Activated CD8-positive, alpha-beta memory T cell treated with anti-CD3 and anti-CD28 coated beads, Interleukin-2, amount 10 ng/mL, durations not matched to agents 7 days and 5 days (primary cell): ENCODE measurements around the gene FBXO47. TPM values are rescaled to one million over a fixed set of nuclear protein-coding genes. Genes with fewer than 3 reads are reported as not detected.

Experiments
- ATAC-seq: fragments of 150-1000 bp; cut with Tn5 transposase; one replicate; pipeline ENCODE4 v1.10.0; 2021; ENCODE audit warnings: moderate library complexity
- CTCF ChIA-PET: fragments of 350-600 bp; sonication (Branson Sonifier 250); formaldehyde crosslinking; loops from one replicate; lab custom pipeline; 2021; ENCODE audit warnings: antibody characterized with exemption; lab: Charles Lee
- DNase-seq: peaks from one replicate; pipeline ENCODE4 v3.0.0-alpha.2; 2020
- H3K27ac Mint-ChIP-seq: one replicate; pipeline ENCODE4 v1.8.0; 2021; ENCODE audit warnings: mild to moderate bottlenecking, mixed read lengths
- H3K27me3 Mint-ChIP-seq: one replicate; pipeline ENCODE4 v1.8.0; 2021; ENCODE audit warnings: mixed read lengths
- H3K36me3 Mint-ChIP-seq: one replicate; pipeline ENCODE4 v1.8.0; 2021; ENCODE audit warnings: mild to moderate bottlenecking, mixed read lengths
- H3K4me1 Mint-ChIP-seq: one replicate; pipeline ENCODE4 v1.8.0; 2021; ENCODE audit warnings: mixed read lengths
- H3K4me3 Mint-ChIP-seq: one replicate; pipeline ENCODE4 v1.8.0; 2021; ENCODE audit warnings: mild to moderate bottlenecking, moderate library complexity, mixed read lengths
- H3K9me3 Mint-ChIP-seq: one replicate; pipeline ENCODE4 v1.8.0; 2022; ENCODE audit warnings: low read depth, mixed read lengths
- total RNA-seq, 2 experiments: library from RNA; stranded (reverse); gene quantifications; one replicate each; pipeline ENCODE4 v1.2.3, GENCODE V29; 2021

Gene FBXO47
- total RNA-seq, 2 experiments from 2014 or later, result 0.18 TPM; not detected in 1

GRCh38 chr17:38926293-38927070, 40.7 kb downstream of the FBXO47 start:
- DNase-seq, result peak; percentile 41
- Mint-ChIP-seq H3K27ac (peak overlapping the region; percentile 67), H3K4me1 (peaks cover 32% of the 10 kb centered on the region), H3K9me3 (no peaks in the 10 kb centered on the region), H3K27me3 (no peaks in the 10 kb centered on the region), H3K36me3 (peaks cover 2% of the 10 kb centered on the region), H3K4me3 (peak overlapping the region; percentile 57)
- ATAC-seq, result peak; percentile 74
- CTCF ChIA-PET, result interaction anchor here (0.6 to 5.1 kb wide), 13 partner anchors 9 to 238 kb away, joined by 3 to 55 read pairs (median 4); partner anchors contain the start of genes FBXO47 and PLXDC1

- peak; percentile 83 for DNase-seq
- ATAC-seq, result peak; percentile 62
- Mint-ChIP-seq H3K4me3 (peak within 1 kb of the TSS; percentile 58), H3K27me3 (no peaks in the 10 kb centered on the region), H3K9me3 (no peaks in the 10 kb centered on the region), H3K36me3 (peaks cover 3% of the 10 kb centered on the region), H3K4me1 (peaks cover 34% of the 10 kb centered on the region), H3K27ac (peak within 1 kb of the TSS; percentile 67)
- CTCF ChIA-PET, result interaction anchor here (1.0 to 5.1 kb wide), 20 partner anchors 8 to 249 kb away, joined by 3 to 55 read pairs (median 4); partner anchors contain the start of genes FBXO47, LASP1 and PLXDC1
These were observed 41.8 kb downstream of the FBXO47 start, which contains the start of gene LASP1NB for GRCh38 chr17:38925263-38925995. Gene LASP1NB (plus strand): TSS chr17:38925614.

- ATAC-seq, result no peak
- no peak overlapping the region for H3K27ac Mint-ChIP-seq
- CTCF ChIA-PET, result interaction anchor here (0.8 to 5.1 kb wide), 13 partner anchors 10 to 231 kb away, joined by 3 to 55 read pairs (median 3); partner anchors contain the start of gene RPL23
These were observed 44.5 kb downstream of the FBXO47 start for GRCh38 chr17:38922538-38923297.

GRCh38 chr17:38921756-38922411, 45.3 kb downstream of the FBXO47 start:
- no peaks in the 10 kb centered on the region for H3K9me3 Mint-ChIP-seq
- H3K4me1 Mint-ChIP-seq, result peaks cover 33% of the 10 kb centered on the region
- DNase-seq (peak; percentile 37), ATAC-seq (no peak)
- H3K4me3 Mint-ChIP-seq, result no peak overlapping the region
- H3K27me3 Mint-ChIP-seq, result no peaks in the 10 kb centered on the region
- CTCF ChIA-PET, result interaction anchor here (1.0 to 5.1 kb wide), 7 partner anchors 11 to 232 kb away, joined by 3 to 55 read pairs (median 3); no protein-coding TSS in a partner anchor
- peak overlapping the region; percentile 29 for H3K27ac Mint-ChIP-seq
- H3K36me3 Mint-ChIP-seq, result peaks cover 24% of the 10 kb centered on the region

More at GRCh38 chr17:38922538-38923297, 44.5 kb downstream of the FBXO47 start:
- no peaks in the 10 kb centered on the region for H3K27me3 Mint-ChIP-seq
- peaks cover 34% of the 10 kb centered on the region for H3K4me1 Mint-ChIP-seq
- H3K4me3 Mint-ChIP-seq, result no peak overlapping the region
- H3K9me3 Mint-ChIP-seq, result no peaks in the 10 kb centered on the region
- H3K36me3 Mint-ChIP-seq, result peaks cover 19% of the 10 kb centered on the region
- peak; percentile 40 for DNase-seq

- DNase-seq, result peak; percentile 31
- Mint-ChIP-seq H3K4me3 (no peak overlapping the region), H3K9me3 (no peaks in the 10 kb centered on the region), H3K27ac (no peak overlapping the region), H3K4me1 (peaks cover 21% of the 10 kb centered on the region), H3K36me3 (peaks cover 27% of the 10 kb centered on the region), H3K27me3 (no peaks in the 10 kb centered on the region)
- CTCF ChIA-PET, result interaction anchor here (0.7 to 5.1 kb wide), 2 partner anchors 19 to 140 kb away, joined by 3 to 55 read pairs; no protein-coding TSS in a partner anchor
- no peak for ATAC-seq
These were observed 46.6 kb downstream of the FBXO47 start for GRCh38 chr17:38920374-38921291.

- DNase-seq, result peak; percentile 34
- Mint-ChIP-seq H3K27ac (no peak overlapping the region), H3K4me1 (peaks cover 14% of the 10 kb centered on the region), H3K36me3 (peaks cover 29% of the 10 kb centered on the region), H3K27me3 (no peaks in the 10 kb centered on the region), H3K9me3 (no peaks in the 10 kb centered on the region), H3K4me3 (no peak overlapping the region)
- no peak for ATAC-seq
- CTCF ChIA-PET, result no interaction called here
These were observed 47.7 kb downstream of the FBXO47 start for GRCh38 chr17:38919316-38920078.

- Mint-ChIP-seq H3K4me3 (no peak overlapping the region), H3K36me3 (peaks cover 33% of the 10 kb centered on the region), H3K9me3 (no peaks in the 10 kb centered on the region), H3K27me3 (no peaks in the 10 kb centered on the region), H3K27ac (no peak overlapping the region), H3K4me1 (peaks cover 17% of the 10 kb centered on the region)
- DNase-seq (no peak), ATAC-seq (no peak)
- CTCF ChIA-PET, result interaction anchor here (1.2 kb wide), 1 partner anchor 47 kb away, joined by 3 read pairs; no protein-coding TSS in a partner anchor
These were observed 48.3 kb downstream of the FBXO47 start for GRCh38 chr17:38918916-38919315.

GRCh38 chr17:38918129-38918913, 48.9 kb downstream of the FBXO47 start:
- CTCF ChIA-PET, result interaction anchor here (1.2 kb wide), 1 partner anchor 47 kb away, joined by 3 read pairs; no protein-coding TSS in a partner anchor
- no peak overlapping the region for H3K4me3 Mint-ChIP-seq
- no peak for ATAC-seq
- peak; percentile 40 for DNase-seq
- peaks cover 34% of the 10 kb centered on the region for H3K36me3 Mint-ChIP-seq
- no peaks in the 10 kb centered on the region for H3K9me3 Mint-ChIP-seq
- no peak overlapping the region for H3K27ac Mint-ChIP-seq
- H3K4me1 Mint-ChIP-seq, result peaks cover 15% of the 10 kb centered on the region
- H3K27me3 Mint-ChIP-seq, result no peaks in the 10 kb centered on the region

GRCh38 chr17:38917259-38917658, 49.9 kb downstream of the FBXO47 start:
- CTCF ChIA-PET, result interaction anchor here (1.0 to 1.5 kb wide), 5 partner anchors 8 to 248 kb away, joined by 3 to 6 read pairs (median 3); partner anchors contain the start of gene LASP1NB
- no peaks in the 10 kb centered on the region for H3K9me3 Mint-ChIP-seq
- DNase-seq (peak; percentile 26), ATAC-seq (no peak)
- peaks cover 17% of the 10 kb centered on the region for H3K4me1 Mint-ChIP-seq
- H3K36me3 Mint-ChIP-seq, result peaks cover 36% of the 10 kb centered on the region
- H3K4me3 Mint-ChIP-seq, result no peak overlapping the region
- H3K27ac Mint-ChIP-seq, result peak overlapping the region; percentile 57
- no peaks in the 10 kb centered on the region for H3K27me3 Mint-ChIP-seq

- Mint-ChIP-seq H3K4me3 (no peak overlapping the region), H3K9me3 (no peaks in the 10 kb centered on the region), H3K27me3 (no peaks in the 10 kb centered on the region), H3K27ac (peak overlapping the region; percentile 57), H3K4me1 (peaks cover 17% of the 10 kb centered on the region), H3K36me3 (peaks cover 36% of the 10 kb centered on the region)
- no peak for DNase-seq
- ATAC-seq, result no peak
- CTCF ChIA-PET, result interaction anchor here (1.0 to 1.5 kb wide), 5 partner anchors 9 to 248 kb away, joined by 3 to 6 read pairs (median 3); partner anchors contain the start of gene LASP1NB
These were observed 50.4 kb downstream of the FBXO47 start for GRCh38 chr17:38916771-38917170.
